GM12892 (cell line): ENCODE results near the gene GPI.

ENCODE experiments used
- POLR2A ChIP-seq: IDR thresholded peaks from 2 replicates; pipeline ENCODE4 v1.6.1; 2011; ENCODE audit warnings: low read depth, low read length, control low read depth
- POLR2AphosphoS5 ChIP-seq: IDR thresholded peaks from 2 replicates; pipeline ENCODE4 v1.6.1; 2011; ENCODE audit warnings: low read depth, low read length, control low read depth
- TAF1 ChIP-seq: IDR thresholded peaks from 2 replicates; pipeline ENCODE4 v1.6.1; 2011; ENCODE audit warnings: low read depth, mild to moderate bottlenecking, control low read depth, low read length, borderline replicate concordance

GRCh38 chr19:34320277-34320676 lies 44.7 kb upstream of the GPI start:
- TF ChIP-seq POLR2A (no peak), POLR2AphosphoS5 (no peak), TAF1 (no peak)
